ENCODE results near the gene RNLS. TPM values are rescaled to one million over a fixed set of nuclear protein-coding genes. Genes with fewer than 3 reads are reported as not detected.
A peak's percentile ranks its signal among the peaks of the same experiment; 100 is the strongest.

The RNLS gene
- total RNA-seq, 2 experiments from 2014 or later, result 0.95 to 2.7 TPM

- TF ChIP-seq CTCF (IDR thresholded peaks at IDR 0.05), result peak; percentile 32
- Histone ChIP-seq H3K4me1 (ENCODE audit: insufficient read depth, low read length) (no peaks in the 10 kb centered on the region), H3K36me3 (ENCODE audit: insufficient read depth, low read length) (no peaks in the 10 kb centered on the region), H3K27me3 (ENCODE audit: control insufficient read depth in 1 of 2, insufficient read depth in 2 of 2, low read length in 2 of 2) (no peaks in the 10 kb centered on the region), H3K9me3 (ENCODE audit: control insufficient read depth in 1 of 2, insufficient read depth in 1 of 2, low read length in 2 of 2) (peaks cover 0 to 24% of the 10 kb centered on the region in 2 experiments), H3K4me3 (ENCODE audit: low read length) (no peak overlapping the region), H3K27ac (ENCODE audit: low read depth in 1 of 2, low read length in 2 of 2) (no peak overlapping the region)
- POLR2A ChIA-PET, result interaction anchor here (1.0 kb wide), 1 partner anchor 540 kb away, joined by 3 read pairs; no protein-coding TSS in a partner anchor
- Mint-ChIP-seq H3K9me3 (peaks cover 3% of the 10 kb centered on the region), H3K4me1 (ENCODE audit: low read depth) (peaks cover 5% of the 10 kb centered on the region), H3K36me3 (ENCODE audit: low read depth) (peaks cover 5% of the 10 kb centered on the region), H3K27ac (no peak overlapping the region), H3K27me3 (no peaks in the 10 kb centered on the region), H3K4me3 (no peak overlapping the region)
- DNase-seq, result no peak
- intact Hi-C loops (cut with DNase I, micrococcal nuclease), result loop anchor here in 1 of 2 experiments (10.0 kb wide), 1 partner anchor 153 kb away; no protein-coding TSS in a partner anchor
- ATAC-seq (ENCODE audit: poor library complexity), result no peak
- CTCF ChIA-PET, result interaction anchor here (1.0 kb wide), 1 partner anchor 18 kb away, joined by 3 read pairs; no protein-coding TSS in a partner anchor
Measured at GRCh38 chr10:88401671-88402347, 181.3 kb downstream of the RNLS start.

GRCh38 chr10:88399240-88399639, 183.9 kb downstream of the RNLS start:
- Histone ChIP-seq H3K36me3 (ENCODE audit: insufficient read depth, low read length) (no peaks in the 10 kb centered on the region), H3K4me3 (ENCODE audit: low read length) (no peak overlapping the region), H3K9me3 (ENCODE audit: control insufficient read depth in 1 of 2, insufficient read depth in 1 of 2, low read length in 2 of 2) (peaks cover 0 to 33% of the 10 kb centered on the region in 2 experiments), H3K27ac (ENCODE audit: low read depth in 1 of 2, low read length in 2 of 2) (no peak overlapping the region), H3K27me3 (ENCODE audit: control insufficient read depth in 1 of 2, insufficient read depth in 2 of 2, low read length in 2 of 2) (no peaks in the 10 kb centered on the region), H3K4me1 (ENCODE audit: insufficient read depth, low read length) (no peaks in the 10 kb centered on the region)
- ATAC-seq (ENCODE audit: poor library complexity) (no peak), DNase-seq (no peak)
- peaks cover 5% of the 10 kb centered on the region for H3K4me1 Mint-ChIP-seq (ENCODE audit: low read depth)
- H3K27me3 Mint-ChIP-seq, result no peaks in the 10 kb centered on the region
- TF ChIP-seq CTCF (IDR thresholded peaks at IDR 0.05), result no peak
- H3K27ac Mint-ChIP-seq, result no peak overlapping the region
- CTCF ChIA-PET, result no interaction called here
- intact Hi-C loops (cut with DNase I, micrococcal nuclease), result no loop called here
- POLR2A ChIA-PET, result no interaction called here
- peaks cover 3% of the 10 kb centered on the region for H3K9me3 Mint-ChIP-seq
- no peak overlapping the region for H3K4me3 Mint-ChIP-seq
- H3K36me3 Mint-ChIP-seq (ENCODE audit: low read depth), result peaks cover 19% of the 10 kb centered on the region

- ATAC-seq (ENCODE audit: poor library complexity) (no peak), DNase-seq (no peak)
- Histone ChIP-seq H3K4me3 (ENCODE audit: low read length) (no peak overlapping the region), H3K36me3 (ENCODE audit: insufficient read depth, low read length) (no peaks in the 10 kb centered on the region), H3K9me3 (ENCODE audit: control insufficient read depth in 1 of 2, insufficient read depth in 1 of 2, low read length in 2 of 2) (peaks cover 0 to 33% of the 10 kb centered on the region in 2 experiments), H3K4me1 (ENCODE audit: insufficient read depth, low read length) (peaks cover 9% of the 10 kb centered on the region), H3K27ac (ENCODE audit: low read depth in 1 of 2, low read length in 2 of 2) (no peak overlapping the region), H3K27me3 (ENCODE audit: control insufficient read depth in 1 of 2, insufficient read depth in 2 of 2, low read length in 2 of 2) (no peaks in the 10 kb centered on the region)
- intact Hi-C loops (cut with DNase I, micrococcal nuclease), result no loop called here
- ChIA-PET POLR2A (no interaction called here), CTCF (no interaction called here)
- Mint-ChIP-seq H3K9me3 (peaks cover 3% of the 10 kb centered on the region), H3K36me3 (ENCODE audit: low read depth) (peaks cover 27% of the 10 kb centered on the region), H3K4me1 (ENCODE audit: low read depth) (peaks cover 14% of the 10 kb centered on the region), H3K27me3 (no peaks in the 10 kb centered on the region), H3K4me3 (no peak overlapping the region), H3K27ac (no peak overlapping the region)
- no peak for TF ChIP-seq CTCF (IDR thresholded peaks at IDR 0.05)
Measured at GRCh38 chr10:88395677-88396076, 187.4 kb downstream of the RNLS start.

Measured in CD4-positive, alpha-beta T cell (primary cell).